Aorta (tissue), 5 donors: Measurements from ENCODE around the gene RANBP9. TPM values are rescaled to one million over a fixed set of nuclear protein-coding genes. Genes with fewer than 3 reads are reported as not detected.

ENCODE experiments used
- ATAC-seq: fragments of 200-7000 bp; cut with Tn5 transposase; one replicate; pipeline ENCODE4 v1.9.1; 2022; ENCODE audit warnings: moderate library complexity; ENCODE audit not compliant: low FRiP score
- DNase-seq, 2 donors: peaks; one replicate each; pipeline ENCODE4 v3.0.0-alpha.2; 2020
- H3K27ac ChIP-seq, 2 donors: one replicate each; pipeline ENCODE4 v1.5.1; 2013; ENCODE audit warnings: low read length in 2 of 2, mild to moderate bottlenecking in 2 of 2, moderate library complexity in 2 of 2, control low read depth in 1 of 2, inconsistent platforms in 1 of 2, low read depth in 1 of 2
- H3K27me3 ChIP-seq, 2 donors: one replicate each; pipeline ENCODE4 v1.6.1; 2013; ENCODE audit warnings: control low read depth in 1 of 2, low read length in 1 of 2, mild to moderate bottlenecking in 1 of 2, moderate library complexity in 1 of 2; ENCODE audit not compliant: insufficient read depth in 2 of 2, control insufficient read depth in 1 of 2
- H3K36me3 ChIP-seq, 2 donors: one replicate each; pipeline ENCODE4 v1.6.1; 2013; ENCODE audit warnings: control low read depth in 1 of 2, low read length in 1 of 2, mild to moderate bottlenecking in 1 of 2; ENCODE audit not compliant: insufficient read depth in 2 of 2, control insufficient read depth in 1 of 2
- H3K4me1 ChIP-seq, 2 donors: one replicate each; pipeline ENCODE4 v1.6.1; 2013; ENCODE audit warnings: low read length in 2 of 2, control low read depth in 1 of 2, mild to moderate bottlenecking in 1 of 2, moderate library complexity in 1 of 2; ENCODE audit not compliant: insufficient read depth in 2 of 2, control insufficient read depth in 1 of 2
- H3K4me3 ChIP-seq, 2 donors: one replicate each; pipeline ENCODE4 v1.5.1; 2013; ENCODE audit warnings: low read length in 2 of 2, control low read depth in 1 of 2, mild to moderate bottlenecking in 1 of 2
- H3K9me3 ChIP-seq: one replicate; pipeline ENCODE4 v1.6.1; 2013; ENCODE audit warnings: mild to moderate bottlenecking, low read length; ENCODE audit not compliant: control insufficient read depth
- WGBS, 2 donors: extraction: QIAGEN DNeasy Blood & Tissue Kit; methylation state at CpG; one replicate each; pipeline ENCODE4 v1.1.7; 2013; 5-methylcytosine and 5-hydroxymethylcytosine counted together
- intact Hi-C, 2 donors: fragments of 100-400 bp; cut with DNase I; formaldehyde crosslinking; loops; one replicate each; pipeline versions ENCODE4 v1.14.2 to v1.15.0; 2022
- polyA plus RNA-seq, 2 donors: library from polyadenylated mRNA; stranded (reverse); fragments of 200-250 nt; gene quantifications; one replicate each; pipeline ENCODE4 v1.2.3, GENCODE V29; 2013
- total RNA-seq, 2 donors: library from RNA; stranded (reverse); fragmentation: NEBNext Ultra II Directional; extraction: Animal tissue kit (Norgen Biotek cat#: 25700); gene quantifications; one replicate each; pipeline ENCODE4 v1.2.1, GENCODE V29; 2021
- donor health status: healthy with polysubstance abuse.
- donor health status: Bipolar disorder and iron deficiency.
- donor health status: DM: no; HTN: no; CAD: no.
- donor health status: DM: no; HTN: no; CAD: no.
- donor health status: DM: yes; HTN: yes; CAD: no.

Gene RANBP9
- total and polyA plus RNA-seq, 4 donors: 29.2 to 64.5 (median 42.1) TPM

DNA sequence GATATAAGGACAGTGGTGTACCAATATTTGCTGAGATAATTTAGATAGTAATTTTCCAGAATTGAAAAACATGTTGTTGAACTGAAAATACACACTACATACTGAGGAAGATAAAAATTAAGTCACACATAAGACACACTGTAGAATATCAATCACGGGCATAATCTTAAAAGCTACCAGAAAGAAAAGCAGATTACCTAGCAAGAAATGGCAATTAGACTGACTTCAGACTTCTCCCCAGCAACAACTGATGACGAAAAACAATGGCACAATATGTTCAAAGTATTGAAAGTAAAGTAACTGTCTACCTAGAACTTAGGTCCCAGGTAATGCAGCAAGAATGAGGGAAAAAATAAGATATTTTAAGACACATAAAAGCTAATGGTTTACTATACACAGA is 50.0 kb downstream of the RANBP9 start:
- ATAC-seq (no peak), DNase-seq (no peak)
- no peak overlapping the region for H3K27ac ChIP-seq
- 97% methylated on average over 2 of the region's 2 CpGs for WGBS, 2 donors
- H3K36me3 ChIP-seq: no peaks in the 10 kb centered on the region
- H3K9me3 ChIP-seq: no peaks in the 10 kb centered on the region
- H3K27me3 ChIP-seq: no peaks in the 10 kb centered on the region
- no peak overlapping the region for H3K4me3 ChIP-seq
- H3K4me1 ChIP-seq: peaks cover 0 to 5% of the 10 kb centered on the region in 2 donors
- intact Hi-C loops: loop anchor here in 1 of 2 donors (5.0 kb wide), 1 partner anchor 36 kb away; no protein-coding TSS in a partner anchor

DNA sequence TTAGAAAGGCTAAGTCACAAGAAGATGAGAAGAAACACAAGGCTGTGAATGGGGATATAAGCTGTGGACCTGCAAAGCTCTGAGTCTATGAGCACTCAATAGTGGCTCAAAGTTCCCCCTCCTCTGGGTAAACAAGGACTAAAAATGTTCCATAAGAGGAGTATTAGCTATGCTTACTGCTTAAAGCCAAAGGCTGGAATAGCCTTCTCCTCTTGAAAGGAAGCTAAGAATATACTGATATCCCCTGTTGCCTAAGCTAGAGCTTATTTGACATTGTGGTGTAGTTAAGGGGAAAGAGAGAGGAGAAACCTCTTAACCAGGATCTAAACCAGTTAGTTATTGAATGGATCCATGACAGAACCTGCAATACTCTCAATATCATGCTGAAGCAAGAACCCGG is 50.7 kb downstream of the RANBP9 start:
- Histone ChIP-seq H3K27ac (no peak overlapping the region), H3K36me3 (no peaks in the 10 kb centered on the region), H3K4me3 (no peak overlapping the region), H3K4me1 (peaks cover 0 to 5% of the 10 kb centered on the region in 2 donors), H3K9me3 (no peaks in the 10 kb centered on the region), H3K27me3 (no peaks in the 10 kb centered on the region)
- ATAC-seq (no peak), DNase-seq (no peak)
- intact Hi-C loops: loop anchor here in 1 of 2 donors (5.0 kb wide), 1 partner anchor 36 kb away; no protein-coding TSS in a partner anchor
- whole genome bisulfite sequencing, 2 donors: 94 to 100% methylated on average over 1 of the region's 1 CpG

DNA sequence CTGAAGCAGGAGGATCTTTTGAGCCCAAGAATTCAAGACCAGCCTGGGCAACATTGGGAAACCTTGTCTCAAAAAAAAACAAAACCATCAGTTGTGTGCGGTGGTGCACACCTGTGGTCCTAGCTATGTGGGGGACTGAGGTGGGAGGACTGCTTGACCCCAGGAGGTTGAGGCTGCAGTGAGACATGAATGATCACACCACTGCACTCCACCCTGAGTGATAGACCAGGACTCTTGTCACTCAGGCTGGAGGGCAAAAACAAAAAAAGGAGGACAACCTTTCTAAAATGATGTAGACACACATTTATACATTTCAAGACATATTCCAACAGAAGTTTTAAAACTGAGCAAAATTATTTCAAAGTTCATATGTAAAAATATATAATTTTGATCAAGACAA is 51.4 kb downstream of the RANBP9 start:
- Histone ChIP-seq H3K36me3 (no peaks in the 10 kb centered on the region), H3K9me3 (no peaks in the 10 kb centered on the region), H3K4me3 (no peak overlapping the region), H3K27me3 (no peaks in the 10 kb centered on the region), H3K27ac (no peak overlapping the region), H3K4me1 (peaks cover 0 to 5% of the 10 kb centered on the region in 2 donors)
- no peak for ATAC-seq
- intact Hi-C loops: loop anchor here in 1 of 2 donors (5.0 kb wide), 1 partner anchor 37 kb away; no protein-coding TSS in a partner anchor
- no peak for DNase-seq
- WGBS, 2 donors: 93 to 100% methylated on average over 1 of the region's 1 CpG

DNA sequence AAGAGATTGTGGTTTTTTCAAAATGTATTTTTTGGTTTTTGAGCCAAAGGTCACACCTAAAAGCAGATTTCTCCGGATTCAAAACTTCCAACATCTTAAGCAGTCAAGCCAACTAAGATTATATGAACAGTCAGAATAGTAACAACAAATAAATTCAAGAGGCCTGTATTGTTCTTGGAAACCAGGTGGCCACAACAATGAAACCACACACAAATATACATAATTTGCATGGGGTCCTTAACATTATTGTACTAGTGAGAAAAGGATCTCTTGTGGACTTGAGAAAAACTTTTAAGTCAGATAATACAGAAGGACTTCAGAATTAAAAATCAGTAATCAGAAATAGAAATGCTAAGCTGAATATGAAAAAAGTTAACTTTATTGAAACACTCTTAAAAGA is 55.9 kb downstream of the RANBP9 start:
- DNase-seq: no peak
- Histone ChIP-seq H3K36me3 (no peaks in the 10 kb centered on the region), H3K4me1 (peaks cover 0 to under 1% of the 10 kb centered on the region in 2 donors), H3K27me3 (no peaks in the 10 kb centered on the region), H3K4me3 (no peak overlapping the region), H3K27ac (no peak overlapping the region), H3K9me3 (no peaks in the 10 kb centered on the region)
- WGBS, 2 donors: 71 to 75% methylated on average over 1 of the region's 1 CpG
- intact Hi-C loops: no loop called here
- ATAC-seq: no peak

DNA sequence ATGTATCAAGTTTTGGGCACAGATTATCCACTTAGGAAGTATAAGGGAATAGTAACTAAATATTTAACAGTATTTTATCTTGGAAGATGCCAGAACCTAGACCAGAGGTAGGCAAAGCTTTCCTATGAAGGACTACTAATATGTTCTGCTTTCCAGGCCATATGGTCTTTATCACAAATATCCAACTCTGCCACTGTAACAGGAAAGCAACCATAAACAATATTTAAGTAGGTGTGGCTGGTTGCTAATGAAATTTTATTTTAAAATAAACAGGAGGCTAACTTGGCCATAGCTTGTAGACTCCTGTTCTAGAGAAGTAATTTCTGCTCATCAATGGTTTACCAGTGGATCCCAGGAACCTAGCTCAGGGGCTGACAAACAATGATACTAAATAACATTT is 57.1 kb downstream of the RANBP9 start:
- H3K27ac ChIP-seq: no peak overlapping the region
- H3K4me1 ChIP-seq: no peaks in the 10 kb centered on the region
- no peak for DNase-seq
- ATAC-seq: no peak
- intact Hi-C loops: no loop called here
- H3K9me3 ChIP-seq: no peaks in the 10 kb centered on the region
- no peaks in the 10 kb centered on the region for H3K36me3 ChIP-seq
- no peaks in the 10 kb centered on the region for H3K27me3 ChIP-seq
- H3K4me3 ChIP-seq: no peak overlapping the region

DNA sequence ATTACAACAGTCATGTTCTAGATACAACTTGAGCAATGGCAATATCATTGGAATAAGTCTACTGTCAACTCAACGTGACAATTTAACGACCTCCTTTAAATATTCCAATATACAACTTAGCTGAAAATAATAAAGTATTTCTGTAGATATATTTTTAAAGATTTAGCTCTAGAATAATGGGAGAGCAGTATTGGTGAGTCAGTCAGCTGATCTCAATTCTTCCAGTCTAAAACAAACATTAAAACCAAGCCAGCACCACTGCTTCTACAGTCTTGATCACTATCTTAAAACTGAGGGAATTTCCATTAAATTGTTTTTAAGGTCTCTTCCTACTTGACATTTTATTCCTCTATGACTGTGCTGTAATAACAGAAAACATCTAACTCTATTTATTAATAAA is 58.3 kb downstream of the RANBP9 start:
- DNase-seq: no peak
- 71% methylated on average over 2 of the region's 2 CpGs for WGBS, 2 donors

DNA sequence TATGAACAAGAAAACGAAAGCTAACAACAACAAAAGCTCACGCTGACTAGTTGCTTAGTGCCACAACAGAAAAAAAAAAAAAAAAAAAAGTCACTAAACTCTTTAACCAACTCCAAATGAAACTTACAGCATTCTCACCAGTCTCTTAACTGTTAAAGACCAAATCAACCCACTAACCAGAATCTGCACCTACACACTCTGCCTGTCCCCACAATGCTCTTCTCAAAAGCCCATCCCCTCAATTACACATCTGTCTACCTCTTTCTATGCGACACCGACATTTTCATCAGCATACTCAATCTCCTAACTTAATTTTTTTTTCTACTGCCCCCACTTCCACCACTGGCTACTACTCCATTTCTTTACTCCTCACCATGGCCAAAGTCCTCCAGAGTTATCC is 62.2 kb downstream of the RANBP9 start:
- 95 to 98% methylated on average over 4 of the region's 4 CpGs for WGBS, 2 donors
- Histone ChIP-seq H3K27ac (no peak overlapping the region), H3K4me1 (no peaks in the 10 kb centered on the region), H3K36me3 (no peaks in the 10 kb centered on the region), H3K4me3 (no peak overlapping the region), H3K9me3 (no peaks in the 10 kb centered on the region), H3K27me3 (no peaks in the 10 kb centered on the region)
- no peak for ATAC-seq
- DNase-seq: no peak
- intact Hi-C loops: loop anchor here in 1 of 2 donors (10.0 kb wide), 1 partner anchor 45 kb away; no protein-coding TSS in a partner anchor

More for the DNA sequence above, 58.3 kb downstream of the RANBP9 start:
- Histone ChIP-seq H3K4me1 (no peaks in the 10 kb centered on the region), H3K27ac (no peak overlapping the region), H3K27me3 (no peaks in the 10 kb centered on the region), H3K9me3 (no peaks in the 10 kb centered on the region), H3K4me3 (no peak overlapping the region), H3K36me3 (no peaks in the 10 kb centered on the region)
- ATAC-seq: no peak
- intact Hi-C loops: no loop called here

DNA sequence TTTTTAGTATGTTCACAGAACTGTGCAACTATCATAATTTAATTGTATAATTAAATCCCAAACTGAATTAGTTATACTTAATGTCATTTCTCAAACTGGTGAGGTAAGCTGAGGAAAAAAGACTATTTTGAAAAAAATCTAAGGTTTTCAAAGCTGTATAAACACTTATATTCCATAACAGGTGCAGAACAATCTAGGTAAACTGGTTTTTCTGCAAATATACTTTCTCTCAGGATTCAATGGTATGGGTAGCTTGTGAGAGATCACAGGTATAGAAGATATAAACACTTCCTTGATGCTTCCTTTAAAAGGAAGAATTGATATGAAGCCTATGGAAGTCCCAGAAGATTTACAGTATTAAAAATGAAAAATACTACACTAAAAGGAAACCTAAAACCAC is 62.8 kb downstream of the RANBP9 start:
- H3K36me3 ChIP-seq: no peaks in the 10 kb centered on the region
- H3K4me1 ChIP-seq: no peaks in the 10 kb centered on the region
- DNase-seq (no peak), ATAC-seq (no peak)
- intact Hi-C loops: loop anchor here in 1 of 2 donors (10.0 kb wide), 1 partner anchor 46 kb away; no protein-coding TSS in a partner anchor
- no peaks in the 10 kb centered on the region for H3K9me3 ChIP-seq
- no peak overlapping the region for H3K27ac ChIP-seq
- H3K27me3 ChIP-seq: no peaks in the 10 kb centered on the region
- no peak overlapping the region for H3K4me3 ChIP-seq

DNA sequence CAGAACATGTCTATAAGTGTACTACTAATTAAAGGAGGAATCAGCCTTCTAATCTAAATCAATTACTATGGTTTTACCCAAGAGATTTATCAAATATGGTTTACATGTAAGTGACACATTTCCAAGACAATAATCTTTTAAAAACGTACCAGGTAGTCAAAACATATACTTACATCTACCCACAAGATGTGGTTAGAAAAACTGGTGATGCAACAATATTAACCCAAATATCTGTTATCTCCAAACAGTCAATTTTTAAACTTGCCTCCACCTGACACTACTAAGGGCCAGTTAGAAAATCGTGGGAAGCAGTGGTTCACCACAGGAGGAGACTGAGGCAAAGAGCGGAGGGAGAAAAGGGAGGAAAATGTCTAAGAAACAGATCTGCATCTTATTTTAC is 68.5 kb downstream of the RANBP9 start:
- H3K9me3 ChIP-seq: no peaks in the 10 kb centered on the region
- H3K27me3 ChIP-seq: no peaks in the 10 kb centered on the region
- no peak overlapping the region for H3K27ac ChIP-seq
- ATAC-seq: no peak
- no peak for DNase-seq
- no peaks in the 10 kb centered on the region for H3K4me1 ChIP-seq
- H3K36me3 ChIP-seq: no peaks in the 10 kb centered on the region
- no peak overlapping the region for H3K4me3 ChIP-seq
- WGBS, 2 donors: 85 to 86% methylated on average over 3 of the region's 3 CpGs
- intact Hi-C loops: loop anchor here in 1 of 2 donors (10.0 kb wide), 1 partner anchor 52 kb away; no protein-coding TSS in a partner anchor
